HG03066 (cell line): ENCODE results near the gene MYOCOS.
"Not testable (repeated sequence)": the region's sequence is repeated elsewhere in the genome, so short reads cannot be mapped to it uniquely, and the experiment has no call there.

Experiments
- ATAC-seq: cut with Tn5 transposase; IDR thresholded peaks from one replicate; pipeline ENCODE4 v1.9.1; 2021; ENCODE audit warnings: low read depth; ENCODE audit not compliant: unreplicated experiment

MYOCOS gene

DNA sequence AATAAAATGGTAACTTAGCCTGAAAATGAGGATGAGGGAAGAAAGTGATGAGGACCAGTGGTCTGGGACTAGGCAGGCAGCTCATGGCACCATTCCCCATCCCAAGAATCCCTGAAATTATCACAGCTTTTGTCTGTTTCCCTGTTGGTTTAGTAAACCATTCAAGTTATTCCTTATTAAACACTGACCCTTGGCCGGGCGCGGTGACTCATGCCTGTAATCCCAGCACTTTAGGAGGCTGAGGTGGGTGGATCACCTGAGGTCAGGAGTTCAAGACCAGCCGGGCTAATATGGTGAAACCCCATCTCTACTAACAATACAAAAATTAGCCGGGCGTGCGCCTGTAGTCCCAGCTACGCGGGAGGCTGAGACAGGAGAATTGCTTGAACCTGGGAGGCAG is 34.2 kb downstream of the MYOCOS start:
- ATAC-seq = not testable (repeated sequence)

GRCh38 chr1:171661076-171661650 is 39.1 kb downstream of the MYOCOS start:
- ATAC-seq = no peak

- no peak for ATAC-seq
Measured at GRCh38 chr1:171663036-171663853, 41.2 kb downstream of the MYOCOS start.

GRCh38 chr1:171663854-171664575 is 42.0 kb downstream of the MYOCOS start:
- no peak for ATAC-seq

GRCh38 chr1:171664976-171665375 is 42.9 kb downstream of the MYOCOS start:
- no peak for ATAC-seq

DNA sequence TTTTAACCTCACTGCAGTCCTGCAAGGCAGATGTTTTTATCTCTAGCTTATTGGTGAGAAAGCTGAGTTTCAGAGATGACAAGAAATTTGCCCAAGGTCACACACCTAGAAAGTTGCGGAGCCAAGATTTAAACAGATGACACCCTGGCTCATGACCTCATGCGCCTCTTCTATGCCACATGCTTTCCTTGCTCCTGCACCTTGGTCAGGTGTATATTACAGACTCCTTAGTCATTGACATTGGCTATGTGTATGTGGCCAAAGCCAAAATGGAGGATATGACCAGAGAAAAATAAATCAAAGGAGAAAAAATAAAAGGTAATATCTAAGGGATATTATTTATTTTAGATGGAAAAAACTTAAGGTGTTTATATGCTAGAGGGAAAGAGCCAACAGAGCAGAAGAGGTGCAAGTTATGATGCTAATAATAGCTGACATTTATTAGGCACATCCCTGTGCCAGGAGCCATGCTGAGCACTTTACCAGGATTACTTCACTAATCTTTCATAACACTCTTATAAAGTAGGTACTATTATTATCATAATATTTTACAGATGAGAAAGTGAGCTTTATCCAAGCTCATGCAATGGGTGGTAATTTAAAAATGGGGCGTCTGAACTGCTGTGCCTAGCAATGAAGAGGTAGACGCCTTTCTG is 44.2 kb downstream of the MYOCOS start:
- no peak for ATAC-seq

DNA sequence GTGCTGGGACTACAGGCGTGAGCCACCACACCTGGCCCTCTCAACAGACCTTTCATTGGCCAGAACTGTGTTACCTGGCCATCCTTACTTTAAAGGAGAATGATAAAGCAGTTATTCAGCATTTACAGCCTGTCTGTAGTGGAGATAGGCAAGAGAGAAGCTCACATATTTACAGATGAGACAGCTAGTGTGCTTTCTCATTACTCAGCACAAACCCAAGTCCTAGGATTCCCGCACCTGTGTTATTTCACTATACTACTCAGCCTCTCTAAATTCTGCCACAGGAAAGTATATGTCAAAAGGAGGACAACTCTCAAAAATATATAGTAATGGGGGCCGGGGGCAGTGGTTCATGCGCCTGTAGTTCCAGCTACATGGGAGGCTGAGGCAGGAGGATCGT is 46.3 kb downstream of the MYOCOS start:
- ATAC-seq = no peak

- ATAC-seq = no peak
Measured at GRCh38 chr1:171670739-171671138, 48.7 kb downstream of the MYOCOS start.

DNA sequence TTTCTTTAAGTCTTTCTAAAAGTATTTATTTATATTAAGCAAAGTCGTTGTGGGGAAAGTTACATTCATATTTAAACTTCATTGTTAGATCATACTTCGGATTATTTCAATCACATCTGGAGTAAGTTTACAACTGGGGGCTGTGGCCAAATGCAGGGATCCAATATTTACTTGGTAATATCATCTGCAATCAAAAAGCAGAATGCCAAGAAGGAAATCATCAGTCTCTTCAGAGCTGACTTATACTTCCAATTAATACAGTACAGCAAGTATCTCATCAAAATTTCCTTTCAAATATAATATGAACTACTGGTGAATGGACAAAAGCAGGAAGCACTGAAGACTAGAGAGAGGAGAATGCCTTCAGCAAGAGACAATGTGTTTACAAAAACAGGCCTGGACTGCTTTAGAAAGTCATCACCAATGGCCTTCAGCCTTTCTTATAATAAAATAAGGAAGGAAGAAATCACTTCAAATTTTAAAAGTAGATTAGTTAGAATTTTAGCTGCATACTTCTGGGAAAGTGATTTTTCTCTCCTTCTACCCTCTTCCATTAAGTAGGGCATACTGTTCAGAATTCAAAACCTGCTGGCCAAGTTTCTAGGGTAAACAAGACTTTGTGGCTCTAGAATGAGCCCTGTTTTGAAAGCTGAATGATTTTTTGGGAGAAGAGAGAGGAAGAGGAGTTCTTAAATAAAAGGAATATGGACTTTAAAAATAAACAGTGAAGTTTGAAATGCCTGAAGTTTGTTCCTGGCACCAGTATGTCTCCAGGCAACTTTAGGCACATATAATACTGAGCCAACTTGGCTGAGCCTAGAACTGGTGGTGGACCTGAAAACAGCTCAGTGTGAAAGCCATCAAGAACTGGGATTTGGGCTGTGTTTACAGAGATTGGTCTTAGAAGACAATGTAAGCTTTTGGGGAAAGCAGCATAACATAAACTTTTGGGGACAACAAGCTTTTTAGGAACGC is 52.7 kb downstream of the MYOCOS start:
- no peak for ATAC-seq
